ENCODE results near the gene MRPL10. TPM values are rescaled to one million over a fixed set of nuclear protein-coding genes. Genes with fewer than 3 reads are reported as not detected.
A peak's percentile ranks its signal among the peaks of the same experiment; 100 is the strongest.

MRPL10 gene
- total RNA-seq, 2 donors from 2014 or later = 56.3 to 65.3 TPM

- Mint-ChIP-seq H3K4me1 (peaks cover 2% of the 10 kb centered on the region), H3K4me3 (no peak overlapping the region), H3K9me3 (no peaks in the 10 kb centered on the region), H3K27ac (no peak overlapping the region), H3K36me3 (ENCODE audit: low read depth) (no peaks in the 10 kb centered on the region), H3K27me3 (ENCODE audit: insufficient read depth) (peaks cover 87% of the 10 kb centered on the region)
- Histone ChIP-seq H3K4me3 (ENCODE audit: low read length) (no peak overlapping the region), H3K4me1 (ENCODE audit: control insufficient read depth, insufficient read depth, low read length) (no peaks in the 10 kb centered on the region), H3K9me3 (ENCODE audit: control insufficient read depth, low read length) (no peaks in the 10 kb centered on the region), H3K36me3 (ENCODE audit: control insufficient read depth, insufficient read depth, low read length) (no peaks in the 10 kb centered on the region), H3K27me3 (ENCODE audit: control insufficient read depth, insufficient read depth, low read length, poor library complexity, severe bottlenecking) (peaks cover 100% of the 10 kb centered on the region), H3K9ac (ENCODE audit: extremely low read depth, low read length, poor library complexity, severe bottlenecking) (no peak overlapping the region), H3K27ac (ENCODE audit: low read depth, low read length) (no peak overlapping the region)
- 33% methylated on average over 1 of the region's 3 CpGs; no CpG with 5 or more reads in 1 of the 2 experiments for WGBS, 2 experiments (ENCODE audit: insufficient coverage in 1 of 2, insufficient read length in 1 of 2)
- no peak for TF ChIP-seq CTCF (conservative IDR thresholded peaks at IDR 0.05)
- peak; percentile 36 for DNase-seq
Measured at GRCh38 chr17:47791025-47791424, 40.3 kb downstream of the MRPL10 start.

GRCh38 chr17:47789611-47790561 is 41.5 kb downstream of the MRPL10 start:
- H3K4me1 ChIP-seq (ENCODE audit: control insufficient read depth, insufficient read depth, low read length) = no peaks in the 10 kb centered on the region
- H3K27ac ChIP-seq (ENCODE audit: low read depth, low read length) = no peak overlapping the region
- H3K9ac ChIP-seq (ENCODE audit: extremely low read depth, low read length, poor library complexity, severe bottlenecking) = no peak overlapping the region
- DNase-seq = peak; percentile 92
- Mint-ChIP-seq H3K36me3 (ENCODE audit: low read depth) (no peaks in the 10 kb centered on the region), H3K27me3 (ENCODE audit: insufficient read depth) (peaks cover 89% of the 10 kb centered on the region), H3K4me3 (peak overlapping the region; percentile 45), H3K9me3 (no peaks in the 10 kb centered on the region), H3K27ac (no peak overlapping the region), H3K4me1 (peaks cover 2% of the 10 kb centered on the region)
- TF ChIP-seq CTCF (conservative IDR thresholded peaks at IDR 0.05) = peak; percentile 69
- H3K36me3 ChIP-seq (ENCODE audit: control insufficient read depth, insufficient read depth, low read length) = no peaks in the 10 kb centered on the region
- H3K9me3 ChIP-seq (ENCODE audit: control insufficient read depth, low read length) = no peaks in the 10 kb centered on the region
- H3K27me3 ChIP-seq (ENCODE audit: control insufficient read depth, insufficient read depth, low read length, poor library complexity, severe bottlenecking) = peaks cover 98% of the 10 kb centered on the region
- H3K4me3 ChIP-seq (ENCODE audit: low read length) = peak overlapping the region; percentile 70
- 2 to 3% methylated on average over 19 to 70 of the region's 70 CpGs for WGBS, 2 experiments (ENCODE audit: insufficient coverage in 1 of 2, insufficient read length in 1 of 2)

GRCh38 chr17:47785538-47786123 is 45.7 kb downstream of the MRPL10 start:
- DNase-seq = peak; percentile 96
- Mint-ChIP-seq H3K36me3 (ENCODE audit: low read depth) (no peaks in the 10 kb centered on the region), H3K27me3 (ENCODE audit: insufficient read depth) (peaks cover 80% of the 10 kb centered on the region), H3K4me3 (no peak overlapping the region), H3K4me1 (peaks cover 2% of the 10 kb centered on the region), H3K9me3 (no peaks in the 10 kb centered on the region), H3K27ac (no peak overlapping the region)
- H3K27me3 ChIP-seq (ENCODE audit: control insufficient read depth, insufficient read depth, low read length, poor library complexity, severe bottlenecking) = peaks cover 93% of the 10 kb centered on the region
- H3K9me3 ChIP-seq (ENCODE audit: control insufficient read depth, low read length) = no peaks in the 10 kb centered on the region
- no peaks in the 10 kb centered on the region for H3K4me1 ChIP-seq (ENCODE audit: control insufficient read depth, insufficient read depth, low read length)
- H3K36me3 ChIP-seq (ENCODE audit: control insufficient read depth, insufficient read depth, low read length) = no peaks in the 10 kb centered on the region
- H3K27ac ChIP-seq (ENCODE audit: low read depth, low read length) = no peak overlapping the region
- no peak overlapping the region for H3K4me3 ChIP-seq (ENCODE audit: low read length)
- H3K9ac ChIP-seq (ENCODE audit: extremely low read depth, low read length, poor library complexity, severe bottlenecking) = no peak overlapping the region
- TF ChIP-seq CTCF (conservative IDR thresholded peaks at IDR 0.05) = no peak
- 42 to 77% methylated on average over 2 to 5 of the region's 5 CpGs for WGBS, 2 experiments (ENCODE audit: insufficient coverage in 1 of 2, insufficient read length in 1 of 2)
